Stimulated activated CD8-positive, alpha-beta memory T cell treated with anti-CD3 and anti-CD28 coated beads, Interleukin-7, amount 100 ng/mL, for 1 hour (primary cell): ENCODE results near the gene NDUFB3.

ENCODE experiments used
- DNase-seq, 2 donors: peaks; one replicate each; pipeline ENCODE4 v3.0.0-alpha.2; 2020; ENCODE audit warnings: low read depth in 2 of 2

Gene NDUFB3

DNA sequence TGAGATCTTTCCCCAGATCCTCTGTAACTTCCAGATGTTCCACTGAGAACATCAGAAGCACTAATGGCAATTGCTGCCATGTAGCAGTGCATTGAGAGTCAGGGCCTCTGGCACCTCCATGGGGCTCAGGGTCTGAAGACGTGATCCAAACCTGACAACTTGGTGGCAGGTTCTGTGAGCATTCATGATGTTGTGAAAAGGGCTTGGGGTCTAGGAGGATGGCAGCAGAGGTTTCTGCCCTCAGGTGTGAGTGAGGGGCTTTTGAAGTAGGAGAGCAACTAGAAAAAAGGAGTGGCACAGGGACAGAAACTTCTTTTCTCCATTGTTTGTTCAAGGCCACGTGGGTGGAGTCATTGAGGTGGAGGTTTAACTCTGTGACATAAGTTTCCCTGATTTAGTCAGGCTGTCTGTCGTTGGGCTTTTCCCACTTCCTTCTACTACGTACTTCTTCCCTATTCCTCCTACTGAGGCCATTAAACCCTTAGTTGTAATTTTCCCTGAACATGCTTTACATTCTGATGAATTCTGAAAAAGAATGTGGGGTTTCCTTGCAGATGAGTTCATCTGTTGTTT lies 57.2 kb downstream of the NDUFB3 start:
- no peak for DNase-seq

GRCh38 chr2:201130524-201131186 lies 58.9 kb downstream of the NDUFB3 start:
- no peak for DNase-seq

DNA sequence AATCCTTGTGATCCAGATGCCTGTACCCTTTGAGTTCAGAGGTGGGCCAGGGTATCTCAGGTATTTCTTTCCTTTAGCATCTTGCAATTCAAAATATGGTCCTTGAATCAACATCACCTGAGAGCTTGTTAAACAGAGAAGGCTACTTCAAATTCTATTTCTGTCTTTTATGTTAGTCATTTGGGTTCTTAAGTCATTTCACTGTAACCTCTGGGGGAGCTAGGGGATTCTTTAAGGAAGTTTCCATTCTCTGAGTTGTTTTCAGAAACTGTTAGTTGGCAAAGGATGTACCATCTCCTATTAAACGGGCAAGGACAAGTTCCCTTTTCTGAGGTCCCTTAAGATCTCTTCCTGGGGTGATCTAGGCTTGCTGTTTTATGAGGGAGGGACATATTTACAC lies 60.7 kb downstream of the NDUFB3 start:
- no peak for DNase-seq
